HepG2 (cell line): ENCODE results near the gene CDCA5. TPM values are rescaled to one million over a fixed set of nuclear protein-coding genes. Genes with fewer than 3 reads are reported as not detected.

Source experiments
- AGO2 ChIP-seq: fragments of 200-400 bp; formaldehyde crosslinking; optimal IDR thresholded peaks from 2 replicates; pipeline ENCODE3; 2017; ENCODE audit warnings: mild to moderate bottlenecking, low read depth, low read length, moderate library complexity
- BHLHE40 ChIP-seq: IDR thresholded peaks from 2 replicates; pipeline ENCODE4 v1.6.1; 2011; ENCODE audit warnings: low read length, improper control_type of control experiment
- DR1 ChIP-seq: sonication (generic); formaldehyde crosslinking; IDR thresholded peaks from 2 replicates; pipeline ENCODE4 v1.8.0; 2021; ENCODE audit warnings: mild to moderate bottlenecking, missing genetic modification reagents, inconsistent platforms
- EED ChIP-seq: sonication (generic); formaldehyde crosslinking; IDR thresholded peaks from 2 replicates; pipeline ENCODE4 v1.5.0; 2020; ENCODE audit warnings: mild to moderate bottlenecking, missing genetic modification reagents
- HOXA9 ChIP-seq: sonication (generic); formaldehyde crosslinking; IDR thresholded peaks from 2 replicates; pipeline ENCODE4 v1.8.1; 2022; ENCODE audit warnings: missing genetic modification reagents, mild to moderate bottlenecking, moderate library complexity, borderline replicate concordance
- KLF12 ChIP-seq: sonication (generic); formaldehyde crosslinking; IDR thresholded peaks from 2 replicates; pipeline ENCODE4 v1.4.0; 2020; ENCODE audit warnings: missing genetic modification reagents, borderline replicate concordance
- NR1H2 ChIP-seq: sonication (generic); formaldehyde crosslinking; IDR thresholded peaks from 2 replicates; pipeline ENCODE4 v1.8.1; 2022; ENCODE audit warnings: low read depth, missing genetic modification reagents, borderline replicate concordance
- PITX1 ChIP-seq: sonication (generic); formaldehyde crosslinking; IDR thresholded peaks from 2 replicates; pipeline ENCODE4 v1.5.1; 2020; ENCODE audit warnings: mild to moderate bottlenecking, missing genetic modification reagents
- RARA ChIP-seq: IDR thresholded peaks from 2 replicates; pipeline ENCODE4 v1.6.1; 2016; ENCODE audit warnings: missing genetic modification reagents, missing compliant biosample characterization
- REPIN1 ChIP-seq: sonication (generic); formaldehyde crosslinking; IDR thresholded peaks from 2 replicates; pipeline ENCODE4 v1.8.0; 2022; ENCODE audit warnings: missing genetic modification reagents, low read depth, mild to moderate bottlenecking, borderline replicate concordance
- ZNF235 ChIP-seq: sonication (generic); formaldehyde crosslinking; IDR thresholded peaks from 2 replicates; pipeline ENCODE4 v1.8.1; 2023; ENCODE audit warnings: mild to moderate bottlenecking, missing genetic modification reagents, borderline replicate concordance
- ZNF446 ChIP-seq: sonication (generic); formaldehyde crosslinking; IDR thresholded peaks from 2 replicates; pipeline ENCODE4 v1.5.0; 2020; ENCODE audit warnings: mild to moderate bottlenecking, missing genetic modification reagents
- ZNF749 ChIP-seq: sonication (generic); formaldehyde crosslinking; IDR thresholded peaks from 2 replicates; pipeline ENCODE4 v1.8.0; 2022; ENCODE audit warnings: mild to moderate bottlenecking, missing genetic modification reagents, moderate library complexity, borderline replicate concordance
- ZNF772 ChIP-seq: sonication (generic); formaldehyde crosslinking; IDR thresholded peaks from 2 replicates; pipeline ENCODE4 v1.5.0; 2020; ENCODE audit warnings: mild to moderate bottlenecking, missing genetic modification reagents
- polyA plus RNA-seq, 8 experiments: library from polyadenylated mRNA; depleted of rRNA in 3 of 8; stranded (reverse) in 7 of 8; unstranded in 1 of 8; fragments of >200 nt; fragmentation: Illumina TruSeq in 4 of 8; extraction: Trizol in 4 of 8; gene quantifications; 2 replicates each; pipeline versions ENCODE4 v1.2.1 to v1.2.3, GENCODE V29; 2011 to 2016; ENCODE audit warnings: low read depth in 4 of 8, missing spikeins in 1 of 8, mixed read lengths in 1 of 8; ENCODE audit not compliant: insufficient read depth in 1 of 8
- total RNA-seq, 5 experiments: library from RNA; depleted of rRNA; stranded (reverse); fragments of >200 nt; fragmentation: Illumina TruSeq; extraction: Trizol; gene quantifications; 2 replicates each; pipeline ENCODE4 v1.2.3, GENCODE V29; 2016; ENCODE audit warnings: low read depth in 1 of 5
- TF ChIP-seq, protein P1 (sequence below): sonication (generic); formaldehyde crosslinking; IDR thresholded peaks from 2 replicates; pipeline ENCODE4 v1.8.0; 2022; ENCODE audit warnings: missing genetic modification reagents, mild to moderate bottlenecking, borderline replicate concordance
- TF ChIP-seq, protein P2 (sequence below): sonication (generic); formaldehyde crosslinking; IDR thresholded peaks from 2 replicates; pipeline ENCODE4 v1.5.0; 2020; ENCODE audit warnings: mild to moderate bottlenecking, missing genetic modification reagents
- TF ChIP-seq, protein P3 (sequence below): sonication (generic); formaldehyde crosslinking; IDR thresholded peaks from 2 replicates; pipeline ENCODE4 v1.8.1; 2022; ENCODE audit warnings: low read depth, mild to moderate bottlenecking, missing genetic modification reagents
- TF ChIP-seq, protein P4 (sequence below): sonication (generic); formaldehyde crosslinking; IDR thresholded peaks from 2 replicates; pipeline ENCODE4 v1.5.0; 2020; ENCODE audit warnings: missing genetic modification reagents
- TF ChIP-seq, protein P5 (sequence below): IDR thresholded peaks from 2 replicates; pipeline ENCODE4 v1.6.1; 2016; ENCODE audit warnings: control low read depth

CDCA5 gene
- total and polyA plus RNA-seq, 2 of the 13 experiments (the other 11 are each of a cell fraction or from before 2014, with no cell fraction given) = 13.5 to 50.6 TPM

DNA sequence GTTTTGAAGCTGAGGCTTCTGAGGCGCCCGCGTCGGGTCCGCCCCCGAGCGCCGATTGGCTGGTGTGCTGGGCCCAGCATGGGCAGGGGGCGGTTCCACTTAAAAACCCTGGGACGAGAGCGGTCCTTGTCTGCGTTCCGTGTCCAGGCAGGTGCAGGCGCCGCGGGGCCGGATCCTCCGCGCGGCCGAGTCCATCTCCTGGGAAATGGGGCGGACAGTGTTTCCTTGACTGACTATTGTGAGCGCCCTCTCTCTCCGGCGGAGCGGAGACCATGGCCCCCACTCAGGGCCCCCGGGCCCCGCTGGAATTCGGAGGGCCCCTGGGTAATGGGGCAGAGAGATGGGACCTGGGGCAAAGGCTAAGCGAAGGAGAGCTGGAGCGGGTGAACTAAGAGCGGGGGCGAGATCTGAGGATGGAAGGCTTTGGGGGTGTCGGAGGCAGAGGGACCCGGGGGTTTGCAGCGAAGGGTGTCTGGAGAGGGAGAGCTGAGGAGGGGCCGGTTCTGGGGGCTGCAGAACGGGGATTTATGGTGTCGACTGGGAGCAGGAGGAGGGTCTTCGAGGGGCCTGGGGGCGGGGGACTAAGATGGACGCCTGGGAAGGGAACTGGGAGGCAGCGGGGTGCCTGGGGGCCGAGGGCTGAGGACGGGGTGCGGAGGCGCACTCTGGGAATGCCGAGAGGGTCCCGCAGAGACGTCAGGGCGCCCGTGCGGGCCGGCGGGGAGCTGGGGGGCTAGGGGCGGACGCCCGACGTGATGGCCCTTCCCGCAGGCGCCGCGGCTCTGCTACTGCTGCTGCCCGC lies 28.1 kb upstream of the CDCA5 start, which contains the start of gene TM7SF2 (continued):
- TF ChIP-seq HOXA9 (CRISPR knock-in tag) = peak; percentile 55; the same call in 1 of the 2 replicates
- TF ChIP-seq REPIN1 (CRISPR knock-in tag) = peak; percentile 76
- peak; percentile 81 for TF ChIP-seq ZNF749
- TF ChIP-seq, protein P1, sequence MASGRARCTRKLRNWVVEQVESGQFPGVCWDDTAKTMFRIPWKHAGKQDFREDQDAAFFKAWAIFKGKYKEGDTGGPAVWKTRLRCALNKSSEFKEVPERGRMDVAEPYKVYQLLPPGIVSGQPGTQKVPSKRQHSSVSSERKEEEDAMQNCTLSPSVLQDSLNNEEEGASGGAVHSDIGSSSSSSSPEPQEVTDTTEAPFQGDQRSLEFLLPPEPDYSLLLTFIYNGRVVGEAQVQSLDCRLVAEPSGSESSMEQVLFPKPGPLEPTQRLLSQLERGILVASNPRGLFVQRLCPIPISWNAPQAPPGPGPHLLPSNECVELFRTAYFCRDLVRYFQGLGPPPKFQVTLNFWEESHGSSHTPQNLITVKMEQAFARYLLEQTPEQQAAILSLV (CRISPR knock-in tag) = 0 out of 2 replicates have a peak, but pooled peaks have one; percentile 16
- peak; percentile 54; the same call in 1 of the 2 replicates for TF ChIP-seq PITX1 (CRISPR knock-in tag)
- TF ChIP-seq, protein P2, sequence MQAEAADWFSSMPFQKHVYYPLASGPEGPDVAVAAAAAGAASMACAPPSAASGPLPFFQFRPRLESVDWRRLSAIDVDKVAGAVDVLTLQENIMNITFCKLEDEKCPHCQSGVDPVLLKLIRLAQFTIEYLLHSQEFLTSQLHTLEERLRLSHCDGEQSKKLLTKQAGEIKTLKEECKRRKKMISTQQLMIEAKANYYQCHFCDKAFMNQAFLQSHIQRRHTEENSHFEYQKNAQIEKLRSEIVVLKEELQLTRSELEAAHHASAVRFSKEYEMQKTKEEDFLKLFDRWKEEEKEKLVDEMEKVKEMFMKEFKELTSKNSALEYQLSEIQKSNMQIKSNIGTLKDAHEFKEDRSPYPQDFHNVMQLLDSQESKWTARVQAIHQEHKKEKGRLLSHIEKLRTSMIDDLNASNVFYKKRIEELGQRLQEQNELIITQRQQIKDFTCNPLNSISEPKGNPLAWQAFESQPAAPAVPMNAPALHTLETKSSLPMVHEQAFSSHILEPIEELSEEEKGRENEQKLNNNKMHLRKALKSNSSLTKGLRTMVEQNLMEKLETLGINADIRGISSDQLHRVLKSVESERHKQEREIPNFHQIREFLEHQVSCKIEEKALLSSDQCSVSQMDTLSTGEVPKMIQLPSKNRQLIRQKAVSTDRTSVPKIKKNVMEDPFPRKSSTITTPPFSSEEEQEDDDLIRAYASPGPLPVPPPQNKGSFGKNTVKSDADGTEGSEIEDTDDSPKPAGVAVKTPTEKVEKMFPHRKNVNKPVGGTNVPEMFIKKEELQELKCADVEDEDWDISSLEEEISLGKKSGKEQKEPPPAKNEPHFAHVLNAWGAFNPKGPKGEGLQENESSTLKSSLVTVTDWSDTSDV = no peak
- TF ChIP-seq ZNF772 = peak; percentile 47; the same call in 1 of the 2 replicates
- TF ChIP-seq EED (CRISPR knock-in tag) = 0 out of 2 replicates have a peak, but pooled peaks have one; percentile 53
- 0 out of 2 replicates have a peak, but pooled peaks have one; percentile 20 for TF ChIP-seq ZNF446 (CRISPR knock-in tag)
- no peak for TF ChIP-seq NR1H2 (CRISPR knock-in tag)
- TF ChIP-seq, protein P3, sequence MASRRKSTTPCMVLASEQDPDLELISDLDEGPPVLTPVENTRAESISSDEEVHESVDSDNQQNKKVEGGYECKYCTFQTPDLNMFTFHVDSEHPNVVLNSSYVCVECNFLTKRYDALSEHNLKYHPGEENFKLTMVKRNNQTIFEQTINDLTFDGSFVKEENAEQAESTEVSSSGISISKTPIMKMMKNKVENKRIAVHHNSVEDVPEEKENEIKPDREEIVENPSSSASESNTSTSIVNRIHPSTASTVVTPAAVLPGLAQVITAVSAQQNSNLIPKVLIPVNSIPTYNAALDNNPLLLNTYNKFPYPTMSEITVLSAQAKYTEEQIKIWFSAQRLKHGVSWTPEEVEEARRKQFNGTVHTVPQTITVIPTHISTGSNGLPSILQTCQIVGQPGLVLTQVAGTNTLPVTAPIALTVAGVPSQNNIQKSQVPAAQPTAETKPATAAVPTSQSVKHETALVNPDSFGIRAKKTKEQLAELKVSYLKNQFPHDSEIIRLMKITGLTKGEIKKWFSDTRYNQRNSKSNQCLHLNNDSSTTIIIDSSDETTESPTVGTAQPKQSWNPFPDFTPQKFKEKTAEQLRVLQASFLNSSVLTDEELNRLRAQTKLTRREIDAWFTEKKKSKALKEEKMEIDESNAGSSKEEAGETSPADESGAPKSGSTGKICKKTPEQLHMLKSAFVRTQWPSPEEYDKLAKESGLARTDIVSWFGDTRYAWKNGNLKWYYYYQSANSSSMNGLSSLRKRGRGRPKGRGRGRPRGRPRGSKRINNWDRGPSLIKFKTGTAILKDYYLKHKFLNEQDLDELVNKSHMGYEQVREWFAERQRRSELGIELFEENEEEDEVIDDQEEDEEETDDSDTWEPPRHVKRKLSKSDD (CRISPR knock-in tag) = no peak
- TF ChIP-seq AGO2 = peak; percentile 99
- TF ChIP-seq DR1 (CRISPR knock-in tag) = peak; percentile 99
- TF ChIP-seq, protein P4, sequence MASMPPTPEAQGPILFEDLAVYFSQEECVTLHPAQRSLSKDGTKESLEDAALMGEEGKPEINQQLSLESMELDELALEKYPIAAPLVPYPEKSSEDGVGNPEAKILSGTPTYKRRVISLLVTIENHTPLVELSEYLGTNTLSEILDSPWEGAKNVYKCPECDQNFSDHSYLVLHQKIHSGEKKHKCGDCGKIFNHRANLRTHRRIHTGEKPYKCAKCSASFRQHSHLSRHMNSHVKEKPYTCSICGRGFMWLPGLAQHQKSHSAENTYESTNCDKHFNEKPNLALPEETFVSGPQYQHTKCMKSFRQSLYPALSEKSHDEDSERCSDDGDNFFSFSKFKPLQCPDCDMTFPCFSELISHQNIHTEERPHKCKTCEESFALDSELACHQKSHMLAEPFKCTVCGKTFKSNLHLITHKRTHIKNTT = no peak
- TF ChIP-seq ZNF235 (CRISPR knock-in tag) = peak; percentile 29; the same call in 1 of the 2 replicates
- TF ChIP-seq, protein P5, sequence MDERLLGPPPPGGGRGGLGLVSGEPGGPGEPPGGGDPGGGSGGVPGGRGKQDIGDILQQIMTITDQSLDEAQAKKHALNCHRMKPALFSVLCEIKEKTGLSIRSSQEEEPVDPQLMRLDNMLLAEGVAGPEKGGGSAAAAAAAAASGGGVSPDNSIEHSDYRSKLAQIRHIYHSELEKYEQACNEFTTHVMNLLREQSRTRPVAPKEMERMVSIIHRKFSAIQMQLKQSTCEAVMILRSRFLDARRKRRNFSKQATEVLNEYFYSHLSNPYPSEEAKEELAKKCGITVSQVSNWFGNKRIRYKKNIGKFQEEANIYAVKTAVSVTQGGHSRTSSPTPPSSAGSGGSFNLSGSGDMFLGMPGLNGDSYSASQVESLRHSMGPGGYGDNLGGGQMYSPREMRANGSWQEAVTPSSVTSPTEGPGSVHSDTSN (CRISPR knock-in tag) = no peak
- TF ChIP-seq KLF12 = peak; percentile 86; the same call in 1 of the 2 replicates
- 0 out of 2 replicates have a peak, but pooled peaks have one; percentile 6 for TF ChIP-seq BHLHE40
- TF ChIP-seq RARA (CRISPR knock-in tag) = 0 out of 2 replicates have a peak, but pooled peaks have one; percentile 12
